ENCODE results near the gene TSPAN32.

GRCh38 chr11:2267306-2267850 lies 34.4 kb upstream of the TSPAN32 start:
- TF ChIP-seq CTCF (IDR thresholded peaks at IDR 0.05 in 2 of 3, conservative IDR thresholded peaks at IDR 0.05 in 1 of 3; ENCODE audit: borderline replicate concordance in 1 of 3, insufficient read depth in 1 of 3, low read depth in 2 of 3, low read length in 2 of 3) = no peak
- no peak for TF ChIP-seq POLR2A (IDR thresholded peaks at IDR 0.05; ENCODE audit: borderline replicate concordance, extremely low read depth, insufficient read depth, insufficient read length)
- TF ChIP-seq POLR2AphosphoS5 (IDR thresholded peaks at IDR 0.05; ENCODE audit: low read depth, low read length) = no peak
- TF ChIP-seq EZH2 (IDR thresholded peaks at IDR 0.05) = no peak

All from HCT116 (cell line).